ENCODE measurements around the gene PPP3R1. TPM values are rescaled to one million over a fixed set of nuclear protein-coding genes. Genes with fewer than 3 reads are reported as not detected.
"Not testable (repeated sequence)": the region's sequence is repeated elsewhere in the genome, so short reads cannot be mapped to it uniquely, and the experiment has no call there.

The PPP3R1 gene
- total RNA-seq, 1 experiment from 2014 or later, result 41.7 TPM

GRCh38 chr2:68196120-68196716 is 56.1 kb downstream of the PPP3R1 start:
- peak; percentile 53 for DNase-seq (ENCODE audit: low spot score)
- in situ Hi-C loops (cut with HindIII; ENCODE audit: low sequenced_read_pairs), result no loop called here

GRCh38 chr2:68195096-68195495 is 57.2 kb downstream of the PPP3R1 start:
- no peak for DNase-seq (ENCODE audit: low spot score)
- in situ Hi-C loops (cut with HindIII; ENCODE audit: low sequenced_read_pairs), result no loop called here

GRCh38 chr2:68193787-68194372 is 58.5 kb downstream of the PPP3R1 start:
- DNase-seq (ENCODE audit: low spot score), result no peak
- in situ Hi-C loops (cut with HindIII; ENCODE audit: low sequenced_read_pairs), result no loop called here

- no peak for DNase-seq (ENCODE audit: low spot score)
- in situ Hi-C loops (cut with HindIII; ENCODE audit: low sequenced_read_pairs), result no loop called here
Observed at GRCh38 chr2:68193144-68193543, 59.2 kb downstream of the PPP3R1 start.

- in situ Hi-C loops (cut with HindIII; ENCODE audit: low sequenced_read_pairs), result no loop called here
- no peak for DNase-seq (ENCODE audit: low spot score)
Observed at GRCh38 chr2:68190991-68191731, 61.2 kb downstream of the PPP3R1 start.

- in situ Hi-C loops (cut with HindIII; ENCODE audit: low sequenced_read_pairs), result no loop called here
- no peak for DNase-seq (ENCODE audit: low spot score)
Observed at GRCh38 chr2:68189991-68190784, 62.1 kb downstream of the PPP3R1 start.

GRCh38 chr2:68188831-68189230 is 63.5 kb downstream of the PPP3R1 start:
- no peak for DNase-seq (ENCODE audit: low spot score)
- in situ Hi-C loops (cut with HindIII; ENCODE audit: low sequenced_read_pairs), result no loop called here

- DNase-seq (ENCODE audit: low spot score), result no peak
- in situ Hi-C loops (cut with HindIII; ENCODE audit: low sequenced_read_pairs), result no loop called here
Observed at GRCh38 chr2:68187329-68187728, 65.0 kb downstream of the PPP3R1 start.

- in situ Hi-C loops (cut with HindIII; ENCODE audit: low sequenced_read_pairs), result no loop called here
- DNase-seq (ENCODE audit: low spot score), result no peak
Observed at GRCh38 chr2:68185541-68186164, 66.7 kb downstream of the PPP3R1 start.

- no peak for DNase-seq (ENCODE audit: low spot score)
- in situ Hi-C loops (cut with HindIII; ENCODE audit: low sequenced_read_pairs), result no loop called here
Observed at GRCh38 chr2:68182902-68183301, 69.4 kb downstream of the PPP3R1 start.

- in situ Hi-C loops (cut with HindIII; ENCODE audit: low sequenced_read_pairs), result no loop called here
Observed at GRCh38 chr2:68178954-68179627, 73.2 kb downstream of the PPP3R1 start.

GRCh38 chr2:68178432-68178831 is 73.9 kb downstream of the PPP3R1 start:
- no peak for DNase-seq (ENCODE audit: low spot score)
- in situ Hi-C loops (cut with HindIII; ENCODE audit: low sequenced_read_pairs), result no loop called here

More at GRCh38 chr2:68178954-68179627, 73.2 kb downstream of the PPP3R1 start:
- no peak for DNase-seq (ENCODE audit: low spot score)

- in situ Hi-C loops (cut with HindIII; ENCODE audit: low sequenced_read_pairs), result no loop called here
- no peak for DNase-seq (ENCODE audit: low spot score)
Observed at GRCh38 chr2:68177541-68177940, 74.8 kb downstream of the PPP3R1 start.

- no peak for DNase-seq (ENCODE audit: low spot score)
- in situ Hi-C loops (cut with HindIII; ENCODE audit: low sequenced_read_pairs), result no loop called here
Observed at GRCh38 chr2:68176657-68177056, 75.7 kb downstream of the PPP3R1 start.

GRCh38 chr2:68175210-68175609 is 77.1 kb downstream of the PPP3R1 start:
- in situ Hi-C loops (cut with HindIII; ENCODE audit: low sequenced_read_pairs); DNase-seq (ENCODE audit: low spot score): not testable (repeated sequence)

GRCh38 chr2:68172990-68173700 is 79.2 kb downstream of the PPP3R1 start:
- DNase-seq (ENCODE audit: low spot score), result no peak
- in situ Hi-C loops (cut with HindIII; ENCODE audit: low sequenced_read_pairs), result no loop called here

- in situ Hi-C loops (cut with HindIII; ENCODE audit: low sequenced_read_pairs), result no loop called here
- DNase-seq (ENCODE audit: low spot score), result no peak
Observed at GRCh38 chr2:68172521-68172920, 79.8 kb downstream of the PPP3R1 start.

GRCh38 chr2:68171684-68172083 is 80.6 kb downstream of the PPP3R1 start:
- in situ Hi-C loops (cut with HindIII; ENCODE audit: low sequenced_read_pairs), result no loop called here
- no peak for DNase-seq (ENCODE audit: low spot score)
